ENCODE data around the gene ITGAE. TPM values are rescaled to one million over a fixed set of nuclear protein-coding genes. Genes with fewer than 3 reads are reported as not detected.

Gene ITGAE
- polyA plus RNA-seq, 2 of the 4 experiments (the other 2 are of a cell fraction), result 154 to 156 TPM

GRCh38 chr17:3813171-3813570 is 12.2 kb upstream of the ITGAE start (continued):
- TF ChIP-seq ATOH8 (CRISPR knock-in tag; IDR thresholded peaks at IDR 0.05; ENCODE audit: low read depth) (no peak), ESRRA (IDR thresholded peaks at IDR 0.05; ENCODE audit: borderline replicate concordance, low read length) (no peak), KDM5A (IDR thresholded peaks at IDR 0.05) (no peak), KDM1A (IDR thresholded peaks at IDR 0.05; ENCODE audit: low read depth) (no peak), NFE2L2 (conservative IDR thresholded peaks at IDR 0.05; ENCODE audit: low read length) (no peak), RAD21 (conservative IDR thresholded peaks at IDR 0.05 in 1 of 2, IDR thresholded peaks at IDR 0.05 in 1 of 2) (no peak)

DNA sequence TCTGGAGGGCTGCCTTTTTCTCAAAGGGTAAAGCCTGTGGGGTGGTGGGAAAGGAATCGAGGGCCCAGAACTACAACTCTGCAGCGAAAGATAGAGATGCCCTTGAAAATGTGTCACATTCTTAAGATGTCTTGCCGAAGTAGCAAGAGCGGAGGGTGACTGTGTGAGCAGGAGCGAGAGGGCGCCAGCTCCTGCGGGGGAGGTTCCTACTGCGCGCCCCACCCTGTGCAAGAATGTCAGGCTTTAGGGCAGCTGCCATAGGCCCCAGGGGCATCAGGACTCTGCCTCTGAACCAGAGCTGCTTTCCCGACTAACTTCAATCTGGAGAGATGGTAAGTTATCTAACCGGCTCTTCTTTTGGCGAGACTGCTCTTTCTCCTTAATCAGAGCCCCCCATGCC is 11.8 kb upstream of the ITGAE start:
- WGBS (ENCODE audit: missing lambda C conversion rate), result 89% methylated on average over 12 of the region's 12 CpGs
- H3K27ac ChIP-seq, result no peak overlapping the region
- TF ChIP-seq ZFP36 (IDR thresholded peaks at IDR 0.05; ENCODE audit: borderline replicate concordance, partially characterized antibody) (no peak), PHF8 (IDR thresholded peaks at IDR 0.05; ENCODE audit: borderline replicate concordance, low read depth) (no peak), RCOR1 (IDR thresholded peaks at IDR 0.05; ENCODE audit: low read depth, low read length) (no peak), NPAS2 (CRISPR knock-in tag; IDR thresholded peaks at IDR 0.05; ENCODE audit: borderline replicate concordance) (no peak), NFE2L2 (conservative IDR thresholded peaks at IDR 0.05; ENCODE audit: low read length) (no peak), HDAC2 (IDR thresholded peaks at IDR 0.05) (no peak), FOXS1 (CRISPR knock-in tag; IDR thresholded peaks at IDR 0.05) (no peak)
- ChIA-PET CTCF (interaction anchor here (1.4 to 16.6 kb wide), 5 partner anchors 12 to 76 kb away, joined by 4 to 303 read pairs (median 49); partner anchors contain the start of genes ITGAE and NCBP3), POLR2A (no interaction called here)
- FAIRE-seq (no peak), DNase-seq (ENCODE audit: low read depth in 1 of 2, low spot score in 1 of 2) (no peak), ATAC-seq (no peak; a peak in 1 of 6 replicates)
- 0 out of 3 replicates have a peak, but pooled peaks cover 4% of the 10 kb centered on the region for H3K4me1 ChIP-seq
- no peak overlapping the region for H3K4me3 ChIP-seq
- H3K4me2 ChIP-seq, result no peak overlapping the region
- H3K9me3 ChIP-seq, result no peaks in the 10 kb centered on the region

- H3K27ac ChIP-seq, result no peak overlapping the region
- H3K4me3 ChIP-seq, result no peak overlapping the region
- TF ChIP-seq ZC3H11A (IDR thresholded peaks at IDR 0.05), result no peak
- no peak for TF ChIP-seq ZFP36 (IDR thresholded peaks at IDR 0.05; ENCODE audit: borderline replicate concordance, partially characterized antibody)
- no peak for TF ChIP-seq FOSL2 (IDR thresholded peaks at IDR 0.05)
- TF ChIP-seq FOSL2 (CRISPR knock-in tag; IDR thresholded peaks at IDR 0.05), result no peak
- TF ChIP-seq CHD4 (IDR thresholded peaks at IDR 0.05; ENCODE audit: borderline replicate concordance), result no peak
- no peak for TF ChIP-seq ZSCAN20 (CRISPR knock-in tag; IDR thresholded peaks at IDR 0.05)
- TF ChIP-seq, protein P1, sequence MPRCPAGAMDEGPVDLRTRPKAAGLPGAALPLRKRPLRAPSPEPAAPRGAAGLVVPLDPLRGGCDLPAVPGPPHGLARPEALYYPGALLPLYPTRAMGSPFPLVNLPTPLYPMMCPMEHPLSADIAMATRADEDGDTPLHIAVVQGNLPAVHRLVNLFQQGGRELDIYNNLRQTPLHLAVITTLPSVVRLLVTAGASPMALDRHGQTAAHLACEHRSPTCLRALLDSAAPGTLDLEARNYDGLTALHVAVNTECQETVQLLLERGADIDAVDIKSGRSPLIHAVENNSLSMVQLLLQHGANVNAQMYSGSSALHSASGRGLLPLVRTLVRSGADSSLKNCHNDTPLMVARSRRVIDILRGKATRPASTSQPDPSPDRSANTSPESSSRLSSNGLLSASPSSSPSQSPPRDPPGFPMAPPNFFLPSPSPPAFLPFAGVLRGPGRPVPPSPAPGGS (IDR thresholded peaks at IDR 0.05), result no peak
- no peak for TF ChIP-seq CEBPB (IDR thresholded peaks at IDR 0.05)
- TF ChIP-seq, protein P2, sequence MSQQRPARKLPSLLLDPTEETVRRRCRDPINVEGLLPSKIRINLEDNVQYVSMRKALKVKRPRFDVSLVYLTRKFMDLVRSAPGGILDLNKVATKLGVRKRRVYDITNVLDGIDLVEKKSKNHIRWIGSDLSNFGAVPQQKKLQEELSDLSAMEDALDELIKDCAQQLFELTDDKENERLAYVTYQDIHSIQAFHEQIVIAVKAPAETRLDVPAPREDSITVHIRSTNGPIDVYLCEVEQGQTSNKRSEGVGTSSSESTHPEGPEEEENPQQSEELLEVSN (IDR thresholded peaks at IDR 0.05; ENCODE audit: borderline replicate concordance, low read depth), result no peak
- no peak for TF ChIP-seq RARB (CRISPR knock-in tag; IDR thresholded peaks at IDR 0.05)
- no peak for TF ChIP-seq RCOR1 (IDR thresholded peaks at IDR 0.05; ENCODE audit: low read depth, low read length)
- TF ChIP-seq FOXS1 (CRISPR knock-in tag; IDR thresholded peaks at IDR 0.05), result no peak
- TF ChIP-seq CBX2 (IDR thresholded peaks at IDR 0.05; ENCODE audit: borderline replicate concordance, low read depth), result no peak
- TF ChIP-seq MAFK (IDR thresholded peaks at IDR 0.05; ENCODE audit: partially characterized antibody), result no peak
- no peak for TF ChIP-seq HEYL (CRISPR knock-in tag; IDR thresholded peaks at IDR 0.05)
- TF ChIP-seq TP53 (CRISPR knock-in tag; IDR thresholded peaks at IDR 0.05), result no peak
- no peak for TF ChIP-seq RAD21 (conservative IDR thresholded peaks at IDR 0.05 in 1 of 2, IDR thresholded peaks at IDR 0.05 in 1 of 2)
- TF ChIP-seq NR3C1 (IDR thresholded peaks at IDR 0.05), result no peak
- no peak for TF ChIP-seq NPAS2 (CRISPR knock-in tag; IDR thresholded peaks at IDR 0.05; ENCODE audit: borderline replicate concordance)
- no peak for TF ChIP-seq HOXB5 (CRISPR knock-in tag; IDR thresholded peaks at IDR 0.05)
- TF ChIP-seq MAZ (IDR thresholded peaks at IDR 0.05; ENCODE audit: borderline replicate concordance, low read depth, low read length), result no peak
- no peak for FAIRE-seq
- 95% methylated on average over 10 of the region's 10 CpGs for WGBS (ENCODE audit: missing lambda C conversion rate)
- no peak overlapping the region for H3K4me2 ChIP-seq
- no peak for ATAC-seq
- H3K4me1 ChIP-seq, result 0 out of 3 replicates have a peak, but pooled peaks cover 4% of the 10 kb centered on the region
- POLR2A ChIA-PET, result no interaction called here
- no peak for DNase-seq (ENCODE audit: low read depth in 1 of 2, low spot score in 1 of 2)
- H3K9me3 ChIP-seq, result no peaks in the 10 kb centered on the region
- CTCF ChIA-PET, result interaction anchor here (1.0 to 16.6 kb wide), 8 partner anchors 11 to 263 kb away, joined by 3 to 303 read pairs (median 4); partner anchors contain the start of genes ITGAE and NCBP3
These were observed 11.3 kb upstream of the ITGAE start for GRCh38 chr17:3812284-3812683.

Measured in A549 (cell line).